HEK293T (cell line): ENCODE data around the gene GTPBP6.

ENCODE experiments used
- FOXA1 ChIP-seq: fragments of 450-650 bp; IDR thresholded peaks from 2 replicates; pipeline ENCODE4 v1.6.1; 2016; ENCODE audit warnings: mild to moderate bottlenecking
- HDGF ChIP-seq: fragments of 450-650 bp; IDR thresholded peaks from 2 replicates; pipeline ENCODE4 v1.6.1; 2017; ENCODE audit warnings: antibody characterized with exemption, borderline replicate concordance
- SUZ12 ChIP-seq: fragments of 450-650 bp; IDR thresholded peaks from 2 replicates; pipeline ENCODE4 v1.6.1; 2016; ENCODE audit warnings: mild to moderate bottlenecking

DNA sequence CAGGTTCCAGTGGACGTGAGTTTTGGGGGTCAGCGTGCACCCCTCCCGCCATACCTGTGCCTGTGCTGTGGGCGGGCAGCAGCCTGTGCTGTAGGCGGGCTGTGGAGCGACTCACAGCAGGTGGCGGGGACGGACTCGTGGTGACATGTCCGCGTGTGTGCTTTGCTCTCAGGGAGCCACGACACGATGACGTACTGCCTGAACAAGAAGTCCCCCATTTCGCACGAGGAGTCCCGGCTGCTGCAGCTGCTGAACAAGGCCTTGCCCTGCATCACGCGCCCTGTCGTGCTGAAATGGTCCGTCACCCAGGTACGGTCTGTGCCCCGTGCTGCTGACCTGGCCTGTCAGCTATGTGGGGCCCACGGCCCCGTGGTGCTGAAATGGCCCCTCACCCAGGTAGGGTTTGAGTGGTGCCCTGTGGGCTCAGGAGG lies 30.0 kb downstream of the GTPBP6 start:
- no peak for TF ChIP-seq FOXA1
- no peak for TF ChIP-seq SUZ12
- TF ChIP-seq HDGF: no peak
